ENCODE data around the gene TRAPPC12.
"Not testable (repeated sequence)": the region's sequence is repeated elsewhere in the genome, so short reads cannot be mapped to it uniquely, and the experiment has no call there.

Gene TRAPPC12

GRCh38 chr2:3369340-3370181 lies 9.9 kb upstream of the TRAPPC12 start:
- not testable (repeated sequence) for DNase-seq (ENCODE audit: low read depth)

GRCh38 chr2:3376821-3377220 lies 2.7 kb upstream of the TRAPPC12 start:
- DNase-seq (ENCODE audit: low read depth) = no peak

- DNase-seq (ENCODE audit: low read depth) = peak; percentile 26
These were observed 2.2 kb upstream of the TRAPPC12 start for GRCh38 chr2:3377279-3377611.

GRCh38 chr2:3377612-3378432 lies 1.7 kb upstream of the TRAPPC12 start, which contains the start of gene EIPR1:
Gene EIPR1 (minus strand): TSS chr2:3377818. CDS start chr2:3377689, 129 bp downstream.
- peak; percentile 94 for DNase-seq (ENCODE audit: low read depth)

- DNase-seq (ENCODE audit: low read depth) = no peak
These were observed 201 bp upstream of the TRAPPC12 start for GRCh38 chr2:3379339-3379646.

GRCh38 chr2:3386448-3386958 lies 7.0 kb downstream of the TRAPPC12 start:
- DNase-seq (ENCODE audit: low read depth) = no peak

GRCh38 chr2:3387011-3387410 lies 7.5 kb downstream of the TRAPPC12 start:
- DNase-seq (ENCODE audit: low read depth) = no peak

GRCh38 chr2:3387644-3388411 lies 8.3 kb downstream of the TRAPPC12 start:
- no peak for DNase-seq (ENCODE audit: low read depth)

GRCh38 chr2:3388412-3388738 lies 8.9 kb downstream of the TRAPPC12 start:
- DNase-seq (ENCODE audit: low read depth) = no peak

GRCh38 chr2:3389193-3389592 lies 9.7 kb downstream of the TRAPPC12 start:
- no peak for DNase-seq (ENCODE audit: low read depth)

- no peak for DNase-seq (ENCODE audit: low read depth)
These were observed 10.5 kb downstream of the TRAPPC12 start for GRCh38 chr2:3390041-3390440.

- no peak for DNase-seq (ENCODE audit: low read depth)
These were observed 12.7 kb downstream of the TRAPPC12 start for GRCh38 chr2:3392216-3392615.

- DNase-seq (ENCODE audit: low read depth) = no peak
These were observed 17.5 kb downstream of the TRAPPC12 start for GRCh38 chr2:3396920-3397559.

- DNase-seq (ENCODE audit: low read depth) = no peak
These were observed 19.4 kb downstream of the TRAPPC12 start for GRCh38 chr2:3398857-3399256.

- no peak for DNase-seq (ENCODE audit: low read depth)
These were observed 19.9 kb downstream of the TRAPPC12 start for GRCh38 chr2:3399381-3399780.

- DNase-seq (ENCODE audit: low read depth) = no peak
These were observed 20.3 kb downstream of the TRAPPC12 start for GRCh38 chr2:3399829-3400228.

- no peak for DNase-seq (ENCODE audit: low read depth)
These were observed 24.3 kb downstream of the TRAPPC12 start for GRCh38 chr2:3403587-3404334.

GRCh38 chr2:3404349-3404894 lies 24.9 kb downstream of the TRAPPC12 start:
- DNase-seq (ENCODE audit: low read depth) = no peak

GRCh38 chr2:3405307-3405706 lies 25.8 kb downstream of the TRAPPC12 start:
- DNase-seq (ENCODE audit: low read depth) = no peak

- DNase-seq (ENCODE audit: low read depth) = no peak
These were observed 26.4 kb downstream of the TRAPPC12 start for GRCh38 chr2:3405876-3406275.

GRCh38 chr2:3406501-3406900 lies 27.0 kb downstream of the TRAPPC12 start:
- no peak for DNase-seq (ENCODE audit: low read depth)

All from activated T-cell treated with anti-CD3 and anti-CD28 coated beads for 24 hours (primary cell).